ENCODE data around the gene FBXO22.
"Not testable (repeated sequence)": the region's sequence is repeated elsewhere in the genome, so short reads cannot be mapped to it uniquely, and the experiment has no call there.

FBXO22 gene

GRCh38 chr15:75984706-75985105 is 81.0 kb downstream of the FBXO22 start:
- DNase-seq = not testable (repeated sequence)

- DNase-seq = no peak
Observed at GRCh38 chr15:75985971-75986370, 82.3 kb downstream of the FBXO22 start.

- DNase-seq = no peak
Observed at GRCh38 chr15:75989045-75989444, 85.4 kb downstream of the FBXO22 start.

GRCh38 chr15:75989875-75990274 is 86.2 kb downstream of the FBXO22 start:
- DNase-seq = no peak
